GM23248 (cell line): ENCODE results near the gene LTN1.

Experiments
- EZH2 ChIP-seq: fragments of 200-600 bp; sonication (generic); IDR thresholded peaks from 2 replicates; pipeline ENCODE4 v1.6.1; 2018; ENCODE audit warnings: antibody characterized with exemption, mild to moderate bottlenecking; ENCODE audit not compliant: insufficient read depth, poor library complexity, severe bottlenecking
- EZH2phosphoT487 ChIP-seq: fragments of 200-600 bp; sonication (generic); IDR thresholded peaks from 2 replicates; pipeline ENCODE4 v1.6.1; 2018; ENCODE audit warnings: antibody characterized with exemption, moderate library complexity, mild to moderate bottlenecking, low read depth; ENCODE audit not compliant: insufficient read depth

GRCh38 chr21:28972398-28972797 lies 20.3 kb downstream of the LTN1 start:
- TF ChIP-seq EZH2 (no peak), EZH2phosphoT487 (no peak)
